Naive thymus-derived CD4-positive, alpha-beta T cell (primary cell): Measurements from ENCODE around the gene HCLS1. TPM values are rescaled to one million over a fixed set of nuclear protein-coding genes. Genes with fewer than 3 reads are reported as not detected.
"Not testable (repeated sequence)": the region's sequence is repeated elsewhere in the genome, so short reads cannot be mapped to it uniquely, and the experiment has no call there.

Source experiments
- ATAC-seq: fragments of 150-1000 bp; cut with Tn5 transposase; 2 replicates; pipeline ENCODE4 v1.10.0; 2021; ENCODE audit warnings: mild to moderate bottlenecking, moderate library complexity
- CTCF ChIA-PET: fragments of 350-600 bp; sonication (Branson Sonifier 250); formaldehyde crosslinking; loops from one replicate; lab custom pipeline; 2021; ENCODE audit warnings: antibody characterized with exemption; lab: Charles Lee
- POLR2A ChIA-PET: fragments of 350-600 bp; sonication (Branson Sonifier 250); formaldehyde crosslinking; loops from one replicate; lab custom pipeline; 2021; ENCODE audit warnings: antibody characterized with exemption, inconsistent platforms; lab: Charles Lee
- DNase-seq, 9 donors: peaks; one replicate each; pipeline versions ENCODE4 v3.0.0 to v3.0.0-alpha.2; 2020 to 2022; ENCODE audit warnings: mixed read lengths in 1 of 9
- H3K27ac ChIP-seq: one replicate; pipeline ENCODE4 v1.7.0; 2013; ENCODE audit warnings: mild to moderate bottlenecking, low read depth, low read length, moderate library complexity
- H3K27me3 ChIP-seq, 2 donors: one replicate each; pipeline ENCODE4 v1.7.0; 2013; ENCODE audit warnings: low read length in 2 of 2, mild to moderate bottlenecking in 2 of 2, moderate library complexity in 2 of 2; ENCODE audit not compliant: control insufficient read depth in 2 of 2, insufficient read depth in 2 of 2
- H3K36me3 ChIP-seq, 3 experiments: 1 replicate in 2 of 3; 2 replicates in 1 of 3; pipeline ENCODE4 v1.7.0; 2013; ENCODE audit warnings: low read length in 3 of 3, mild to moderate bottlenecking in 3 of 3, moderate library complexity in 1 of 3; ENCODE audit not compliant: insufficient read depth in 3 of 3, control insufficient read depth in 2 of 3
- H3K4me1 ChIP-seq, 2 donors: one replicate each; pipeline ENCODE4 v1.7.0; 2013; ENCODE audit warnings: low read length in 2 of 2, mild to moderate bottlenecking in 2 of 2, moderate library complexity in 1 of 2; ENCODE audit not compliant: control insufficient read depth in 2 of 2, insufficient read depth in 2 of 2
- H3K4me3 ChIP-seq: 2 replicates; pipeline ENCODE4 v1.7.0; 2013; ENCODE audit warnings: mild to moderate bottlenecking, low read length
- H3K9me3 ChIP-seq, 3 experiments: 1 replicate in 2 of 3; 2 replicates in 1 of 3; pipeline ENCODE4 v1.7.0; 2013; ENCODE audit warnings: low read length in 3 of 3; ENCODE audit not compliant: control insufficient read depth in 2 of 3
- H3K27ac Mint-ChIP-seq, 9 donors: one replicate each; pipeline ENCODE4 v1.8.0; 2020 to 2022; ENCODE audit warnings: mixed read lengths in 9 of 9, mild to moderate bottlenecking in 8 of 9, moderate library complexity in 5 of 9, inconsistent platforms in 2 of 9
- H3K27me3 Mint-ChIP-seq, 5 donors: one replicate each; pipeline ENCODE4 v1.8.0; 2021 to 2022; ENCODE audit warnings: mixed read lengths in 5 of 5, mild to moderate bottlenecking in 1 of 5
- H3K36me3 Mint-ChIP-seq, 5 donors: one replicate each; pipeline ENCODE4 v1.8.0; 2020 to 2022; ENCODE audit warnings: mixed read lengths in 5 of 5, mild to moderate bottlenecking in 3 of 5, inconsistent platforms in 1 of 5
- H3K4me1 Mint-ChIP-seq, 7 donors: one replicate each; pipeline ENCODE4 v1.8.0; 2020 to 2022; ENCODE audit warnings: mixed read lengths in 7 of 7, mild to moderate bottlenecking in 3 of 7, inconsistent platforms in 1 of 7
- H3K4me3 Mint-ChIP-seq, 10 donors: one replicate each; pipeline ENCODE4 v1.8.0; 2020 to 2022; ENCODE audit warnings: mild to moderate bottlenecking in 10 of 10, mixed read lengths in 10 of 10, moderate library complexity in 6 of 10, inconsistent platforms in 2 of 10
- H3K9me3 Mint-ChIP-seq, 11 donors: one replicate each; pipeline ENCODE4 v1.8.0; 2020 to 2022; ENCODE audit warnings: mixed read lengths in 11 of 11, mild to moderate bottlenecking in 4 of 11, inconsistent platforms in 1 of 11, moderate library complexity in 1 of 11
- intact Hi-C, 2 donors: fragments of 100-400 bp; cut with micrococcal nuclease; formaldehyde crosslinking; loops; one replicate each; pipeline ENCODE4 v1.15.1; 2023
- polyA plus RNA-seq, 2 donors: library from polyadenylated mRNA; unstranded; fragments of 300-500 nt; fragmentation: Illumina TruSeq; gene quantifications; one replicate each; pipeline ENCODE4 v1.2.3, GENCODE V29; 2021
- total RNA-seq, 6 experiments: library from RNA in 5 of 6; stranded (reverse) in 5 of 6; gene quantifications; 1 replicate in 5 of 6; 2 replicates in 1 of 6; pipeline ENCODE4 v1.2.3 and lab custom pipeline; 2021 to 2026

HCLS1 gene
- total and polyA plus RNA-seq, 7 experiments from 2014 or later, result 275 to 452 (median 312) TPM

GRCh38 chr3:121598564-121598963 lies 62.1 kb downstream of the HCLS1 start:
- ATAC-seq, result no peak
- Mint-ChIP-seq H3K27ac (no peak overlapping the region), H3K9me3 (peaks cover 0 to 4% (median 0%) of the 10 kb centered on the region in 11 donors), H3K4me3 (no peak overlapping the region), H3K36me3 (no peaks in the 10 kb centered on the region), H3K27me3 (no peaks in the 10 kb centered on the region), H3K4me1 (no peaks in the 10 kb centered on the region)
- Histone ChIP-seq H3K4me3 (no peak overlapping the region), H3K9me3 (no peaks in the 10 kb centered on the region), H3K27ac (no peak overlapping the region), H3K4me1 (no peaks in the 10 kb centered on the region), H3K27me3 (no peaks in the 10 kb centered on the region), H3K36me3 (no peaks in the 10 kb centered on the region)
- CTCF ChIA-PET, result no interaction called here
- POLR2A ChIA-PET, result no interaction called here
- intact Hi-C loops, result no loop called here
- no peak for DNase-seq

GRCh38 chr3:121595765-121596406 lies 64.8 kb downstream of the HCLS1 start:
- H3K27me3 Mint-ChIP-seq, result peaks cover 0 to 5% (median 0%) of the 10 kb centered on the region in 5 donors
- H3K4me3 ChIP-seq, result no peak overlapping the region
- no peaks in the 10 kb centered on the region for H3K36me3 ChIP-seq
- no peaks in the 10 kb centered on the region for H3K4me1 ChIP-seq
- H3K9me3 ChIP-seq, result no peaks in the 10 kb centered on the region
- ChIA-PET POLR2A (no interaction called here), CTCF (no interaction called here)
- H3K27ac ChIP-seq, result no peak overlapping the region
- no peak overlapping the region for H3K4me3 Mint-ChIP-seq
- ATAC-seq (no peak), DNase-seq (no peak)
- no peaks in the 10 kb centered on the region for H3K9me3 Mint-ChIP-seq
- H3K27ac Mint-ChIP-seq, result no peak overlapping the region
- no peaks in the 10 kb centered on the region for H3K4me1 Mint-ChIP-seq
- intact Hi-C loops, result no loop called here
- no peaks in the 10 kb centered on the region for H3K36me3 Mint-ChIP-seq
- no peaks in the 10 kb centered on the region for H3K27me3 ChIP-seq

GRCh38 chr3:121594850-121595249 lies 65.9 kb downstream of the HCLS1 start:
- intact Hi-C loops, result no loop called here
- ATAC-seq (no peak), DNase-seq (no peak)
- Histone ChIP-seq H3K4me3 (no peak overlapping the region), H3K27me3 (no peaks in the 10 kb centered on the region), H3K27ac (no peak overlapping the region), H3K9me3 (no peaks in the 10 kb centered on the region), H3K4me1 (no peaks in the 10 kb centered on the region), H3K36me3 (no peaks in the 10 kb centered on the region)
- Mint-ChIP-seq H3K4me1 (no peaks in the 10 kb centered on the region), H3K4me3 (no peak overlapping the region), H3K27me3 (peaks cover 0 to 9% (median 0%) of the 10 kb centered on the region in 5 donors), H3K36me3 (no peaks in the 10 kb centered on the region), H3K9me3 (no peaks in the 10 kb centered on the region), H3K27ac (no peak overlapping the region)
- POLR2A ChIA-PET, result no interaction called here
- CTCF ChIA-PET, result no interaction called here

- H3K4me1 ChIP-seq, H3K27ac Mint-ChIP-seq, H3K4me3 Mint-ChIP-seq, CTCF ChIA-PET, H3K27me3 Mint-ChIP-seq, H3K27ac ChIP-seq, ATAC-seq, H3K4me1 Mint-ChIP-seq, H3K9me3 Mint-ChIP-seq, H3K4me3 ChIP-seq, H3K27me3 ChIP-seq, H3K9me3 ChIP-seq, H3K36me3 ChIP-seq, DNase-seq, intact Hi-C loops, H3K36me3 Mint-ChIP-seq, POLR2A ChIA-PET: not testable (repeated sequence)
These were observed 66.9 kb downstream of the HCLS1 start for GRCh38 chr3:121593806-121594205.

GRCh38 chr3:121592856-121593702 lies 67.6 kb downstream of the HCLS1 start, which contains the start of gene FBXO40:
TSS of gene FBXO40 (plus strand) at chr3:121593379. CDS start at chr3:121620576, 27,197 bp downstream.
- Histone ChIP-seq H3K4me3 (no peak within 1 kb of the TSS), H3K9me3 (no peaks in the 10 kb centered on the region), H3K4me1 (no peaks in the 10 kb centered on the region), H3K36me3 (no peaks in the 10 kb centered on the region), H3K27ac (no peak within 1 kb of the TSS), H3K27me3 (no peaks in the 10 kb centered on the region)
- H3K27me3 Mint-ChIP-seq, result peaks cover 0 to 9% (median 0%) of the 10 kb centered on the region in 5 donors
- no peak for DNase-seq
- intact Hi-C loops, result no loop called here
- no peaks in the 10 kb centered on the region for H3K36me3 Mint-ChIP-seq
- H3K4me1 Mint-ChIP-seq, result no peaks in the 10 kb centered on the region
- no peak within 1 kb of the TSS for H3K27ac Mint-ChIP-seq
- ATAC-seq, result no peak
- ChIA-PET POLR2A (no interaction called here), CTCF (no interaction called here)
- H3K4me3 Mint-ChIP-seq, result no peak within 1 kb of the TSS
- no peaks in the 10 kb centered on the region for H3K9me3 Mint-ChIP-seq

GRCh38 chr3:121584418-121584817 lies 76.3 kb downstream of the HCLS1 start:
- no peak for DNase-seq
- H3K36me3 Mint-ChIP-seq, result no peaks in the 10 kb centered on the region
- ATAC-seq, result no peak
- H3K4me3 Mint-ChIP-seq, result no peak overlapping the region
- H3K4me1 Mint-ChIP-seq, result no peaks in the 10 kb centered on the region
- Histone ChIP-seq H3K4me1 (no peaks in the 10 kb centered on the region), H3K9me3 (no peaks in the 10 kb centered on the region), H3K27ac (no peak overlapping the region), H3K27me3 (no peaks in the 10 kb centered on the region), H3K4me3 (no peak overlapping the region), H3K36me3 (no peaks in the 10 kb centered on the region)
- intact Hi-C loops, result no loop called here
- peaks cover 0 to 1% (median 0%) of the 10 kb centered on the region in 11 donors for H3K9me3 Mint-ChIP-seq
- POLR2A ChIA-PET, result no interaction called here
- no peak overlapping the region for H3K27ac Mint-ChIP-seq
- peaks cover 15 to 21% (median 16%) of the 10 kb centered on the region in 5 donors for H3K27me3 Mint-ChIP-seq
- CTCF ChIA-PET, result no interaction called here
